Astrocyte (in vitro differentiated cells and primary cell): ENCODE measurements around the gene CTSL. TPM values are rescaled to one million over a fixed set of nuclear protein-coding genes. Genes with fewer than 3 reads are reported as not detected.

Experiments used
- DNase-seq: peaks from one replicate; pipeline ENCODE4 v3.0.0-alpha.2; 2010; ENCODE audit warnings: low read depth
- FAIRE-seq: peaks from 2 replicates; lab custom pipeline; 2011; peaks lifted over from hg19 to GRCh38; lab: Jason Lieb, UNC
- H2AFZ ChIP-seq: 2 replicates; pipeline ENCODE4 v1.6.0; 2012; ENCODE audit warnings: low read depth, low read length, inconsistent platforms
- H3K27ac ChIP-seq: 2 replicates; pipeline ENCODE4 v1.5.1; 2011; ENCODE audit warnings: low read depth, low read length, inconsistent platforms
- H3K27me3 ChIP-seq: 2 replicates; pipeline ENCODE4 v1.6.0; 2011; ENCODE audit warnings: low read length, inconsistent platforms; ENCODE audit not compliant: insufficient read depth
- H3K36me3 ChIP-seq: 2 replicates; pipeline ENCODE4 v1.5.1; 2011; ENCODE audit warnings: low read length, inconsistent platforms; ENCODE audit not compliant: insufficient read depth
- H3K4me1 ChIP-seq: 2 replicates; pipeline ENCODE4 v1.5.1; 2011; ENCODE audit warnings: low read length, inconsistent platforms; ENCODE audit not compliant: insufficient read depth
- H3K4me2 ChIP-seq: 2 replicates; pipeline ENCODE4 v1.6.0; 2012; ENCODE audit warnings: low read length, inconsistent platforms
- H3K4me3 ChIP-seq: 2 replicates; pipeline ENCODE4 v1.5.1; 2011; ENCODE audit warnings: low read depth, mild to moderate bottlenecking, low read length, inconsistent platforms; ENCODE audit not compliant: insufficient read depth
- H3K79me2 ChIP-seq: 2 replicates; pipeline ENCODE4 v1.6.0; 2012; ENCODE audit warnings: mild to moderate bottlenecking, low read length, inconsistent platforms; ENCODE audit not compliant: insufficient read depth
- H3K9ac ChIP-seq: 2 replicates; pipeline ENCODE4 v1.6.0; 2012; ENCODE audit warnings: mild to moderate bottlenecking, low read length, inconsistent platforms
- H3K9me3 ChIP-seq: 2 replicates; pipeline ENCODE4 v1.5.1; 2012; ENCODE audit warnings: low read depth, mild to moderate bottlenecking, low read length, inconsistent platforms; ENCODE audit not compliant: insufficient read depth
- H4K20me1 ChIP-seq: 2 replicates; pipeline ENCODE4 v1.6.0; 2012; ENCODE audit warnings: low read length, inconsistent platforms; ENCODE audit not compliant: insufficient read depth
- H3K27ac Mint-ChIP-seq: one replicate; pipeline ENCODE4 v1.8.0; 2021; ENCODE audit warnings: mild to moderate bottlenecking, mixed read lengths; ENCODE audit not compliant: unreplicated experiment
- H3K27me3 Mint-ChIP-seq: one replicate; pipeline ENCODE4 v1.8.0; 2021; ENCODE audit warnings: low read depth, mixed read lengths; ENCODE audit not compliant: unreplicated experiment
- H3K36me3 Mint-ChIP-seq: one replicate; pipeline ENCODE4 v1.8.0; 2021; ENCODE audit warnings: low read depth, mixed read lengths; ENCODE audit not compliant: unreplicated experiment
- H3K4me1 Mint-ChIP-seq: one replicate; pipeline ENCODE4 v1.8.0; 2021; ENCODE audit warnings: low read depth, mixed read lengths; ENCODE audit not compliant: unreplicated experiment
- H3K4me3 Mint-ChIP-seq: one replicate; pipeline ENCODE4 v1.8.0; 2021; ENCODE audit warnings: mild to moderate bottlenecking, moderate library complexity, mixed read lengths; ENCODE audit not compliant: unreplicated experiment
- H3K9me3 Mint-ChIP-seq: one replicate; pipeline ENCODE4 v1.8.0; 2021; ENCODE audit warnings: mild to moderate bottlenecking, mixed read lengths; ENCODE audit not compliant: unreplicated experiment
- EZH2 ChIP-seq: IDR thresholded peaks from 2 replicates; pipeline ENCODE4 v1.6.1; 2012; ENCODE audit warnings: mild to moderate bottlenecking, low read length, inconsistent platforms; ENCODE audit not compliant: insufficient read depth
- total RNA-seq: library from RNA; stranded (reverse); gene quantifications from 2 replicates; pipeline ENCODE4 v1.2.1, GENCODE V29; 2021
- TF ChIP-seq, protein P1 (sequence below): IDR thresholded peaks from 2 replicates; pipeline ENCODE4 v1.5.1; 2011; ENCODE audit warnings: low read depth, mild to moderate bottlenecking, inconsistent platforms, low read length, moderate library complexity; ENCODE audit not compliant: insufficient read depth

Gene CTSL
- total RNA-seq, 1 donor from 2014 or later = 94.9 TPM

DNA sequence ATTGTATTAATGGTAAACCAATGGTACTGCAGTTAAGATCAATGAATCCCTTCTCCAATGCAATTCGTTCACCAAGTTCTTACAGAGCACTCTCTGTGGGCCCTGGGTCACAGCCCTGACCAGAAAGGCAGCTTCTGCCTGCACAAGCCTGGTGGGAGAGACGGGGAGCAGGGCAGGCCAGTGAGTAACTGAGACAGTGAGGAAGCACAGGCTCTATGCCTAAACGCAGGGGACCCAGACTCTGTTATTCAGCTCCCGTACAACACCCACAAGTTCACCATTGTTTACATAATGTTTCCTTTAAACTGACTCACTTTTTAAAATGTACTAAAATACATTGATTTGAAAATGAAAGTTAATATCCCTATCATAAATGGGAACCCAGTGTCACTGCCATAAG, 40.5 kb upstream of the CTSL start:
- H3K4me3 ChIP-seq = no peak overlapping the region
- H4K20me1 ChIP-seq = no peaks in the 10 kb centered on the region
- no peaks in the 10 kb centered on the region for H3K36me3 ChIP-seq
- no peak overlapping the region for H3K27ac ChIP-seq
- H2AFZ ChIP-seq = no peak overlapping the region
- H3K27me3 Mint-ChIP-seq = no peaks in the 10 kb centered on the region
- H3K9me3 Mint-ChIP-seq = peaks cover 1% of the 10 kb centered on the region
- peaks cover 3% of the 10 kb centered on the region for H3K4me1 ChIP-seq
- no peak overlapping the region for H3K27ac Mint-ChIP-seq
- H3K4me1 Mint-ChIP-seq = peaks cover 12% of the 10 kb centered on the region
- no peak overlapping the region for H3K4me2 ChIP-seq
- no peaks in the 10 kb centered on the region for H3K27me3 ChIP-seq
- DNase-seq = peak; percentile 25
- H3K4me3 Mint-ChIP-seq = no peak overlapping the region
- TF ChIP-seq EZH2 = no peak
- TF ChIP-seq, protein P1, sequence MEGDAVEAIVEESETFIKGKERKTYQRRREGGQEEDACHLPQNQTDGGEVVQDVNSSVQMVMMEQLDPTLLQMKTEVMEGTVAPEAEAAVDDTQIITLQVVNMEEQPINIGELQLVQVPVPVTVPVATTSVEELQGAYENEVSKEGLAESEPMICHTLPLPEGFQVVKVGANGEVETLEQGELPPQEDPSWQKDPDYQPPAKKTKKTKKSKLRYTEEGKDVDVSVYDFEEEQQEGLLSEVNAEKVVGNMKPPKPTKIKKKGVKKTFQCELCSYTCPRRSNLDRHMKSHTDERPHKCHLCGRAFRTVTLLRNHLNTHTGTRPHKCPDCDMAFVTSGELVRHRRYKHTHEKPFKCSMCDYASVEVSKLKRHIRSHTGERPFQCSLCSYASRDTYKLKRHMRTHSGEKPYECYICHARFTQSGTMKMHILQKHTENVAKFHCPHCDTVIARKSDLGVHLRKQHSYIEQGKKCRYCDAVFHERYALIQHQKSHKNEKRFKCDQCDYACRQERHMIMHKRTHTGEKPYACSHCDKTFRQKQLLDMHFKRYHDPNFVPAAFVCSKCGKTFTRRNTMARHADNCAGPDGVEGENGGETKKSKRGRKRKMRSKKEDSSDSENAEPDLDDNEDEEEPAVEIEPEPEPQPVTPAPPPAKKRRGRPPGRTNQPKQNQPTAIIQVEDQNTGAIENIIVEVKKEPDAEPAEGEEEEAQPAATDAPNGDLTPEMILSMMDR = no peak
- FAIRE-seq = no peak
- H3K9me3 ChIP-seq = no peaks in the 10 kb centered on the region
- H3K9ac ChIP-seq = no peak overlapping the region
- H3K79me2 ChIP-seq = no peaks in the 10 kb centered on the region
- peaks cover 8% of the 10 kb centered on the region for H3K36me3 Mint-ChIP-seq

- TF ChIP-seq, protein P1 = peak; percentile 8
- TF ChIP-seq EZH2 = no peak
- no peak overlapping the region for H3K9ac ChIP-seq
- no peaks in the 10 kb centered on the region for H3K36me3 ChIP-seq
- H3K4me3 ChIP-seq = no peak overlapping the region
- no peak overlapping the region for H2AFZ ChIP-seq
- no peaks in the 10 kb centered on the region for H3K27me3 ChIP-seq
- no peaks in the 10 kb centered on the region for H3K27me3 Mint-ChIP-seq
- H3K27ac Mint-ChIP-seq = no peak overlapping the region
- H3K27ac ChIP-seq = no peak overlapping the region
- FAIRE-seq (no peak), DNase-seq (no peak)
- no peaks in the 10 kb centered on the region for H3K79me2 ChIP-seq
- no peaks in the 10 kb centered on the region for H3K9me3 ChIP-seq
- peaks cover 12% of the 10 kb centered on the region for H3K4me1 Mint-ChIP-seq
- no peaks in the 10 kb centered on the region for H4K20me1 ChIP-seq
- no peak overlapping the region for H3K4me3 Mint-ChIP-seq
- H3K9me3 Mint-ChIP-seq = peaks cover 1% of the 10 kb centered on the region
- H3K4me1 ChIP-seq = peaks cover 3% of the 10 kb centered on the region
- H3K4me2 ChIP-seq = no peak overlapping the region
- H3K36me3 Mint-ChIP-seq = peaks cover 8% of the 10 kb centered on the region
Measured at GRCh38 chr9:87685871-87686519, 39.9 kb upstream of the CTSL start.

DNA sequence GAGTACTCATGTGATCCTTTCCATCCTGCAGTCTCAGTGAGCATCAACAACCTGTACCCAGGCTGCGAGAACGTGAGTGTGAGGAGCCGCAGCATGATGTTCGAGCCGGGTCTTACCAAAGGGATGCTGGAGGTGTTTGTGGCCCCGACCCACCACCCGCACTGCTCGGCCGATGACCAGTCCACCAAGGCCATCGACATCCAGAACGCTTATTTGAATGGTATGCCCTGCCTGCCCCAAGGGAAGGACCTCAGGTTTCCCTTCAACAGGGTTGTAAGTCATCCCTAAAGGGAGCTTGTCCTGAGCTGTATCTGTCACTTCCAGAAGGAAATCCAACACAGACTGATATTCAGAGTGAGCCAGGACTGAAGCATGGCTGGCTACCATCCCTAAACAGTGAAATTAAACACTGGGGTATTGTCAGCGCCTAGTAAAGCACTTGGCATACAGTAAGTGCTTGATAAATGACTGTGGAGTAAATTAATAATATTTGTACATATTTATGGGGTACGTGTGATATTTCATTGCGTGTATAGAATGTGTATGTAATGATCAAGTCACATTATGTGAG, 39.3 kb upstream of the CTSL start:
- Mint-ChIP-seq H3K27me3 (no peaks in the 10 kb centered on the region), H3K27ac (no peak overlapping the region), H3K36me3 (peaks cover 6% of the 10 kb centered on the region), H3K9me3 (peaks cover 1% of the 10 kb centered on the region), H3K4me3 (no peak overlapping the region), H3K4me1 (peaks cover 12% of the 10 kb centered on the region)
- Histone ChIP-seq H3K4me1 (peaks cover 3% of the 10 kb centered on the region), H3K27me3 (no peaks in the 10 kb centered on the region), H3K4me2 (no peak overlapping the region), H3K79me2 (no peaks in the 10 kb centered on the region), H4K20me1 (no peaks in the 10 kb centered on the region), H3K9ac (no peak overlapping the region), H3K27ac (no peak overlapping the region), H3K9me3 (no peaks in the 10 kb centered on the region), H3K4me3 (no peak overlapping the region), H2AFZ (no peak overlapping the region), H3K36me3 (no peaks in the 10 kb centered on the region)
- FAIRE-seq (no peak), DNase-seq (no peak)
- TF ChIP-seq EZH2 = no peak
- TF ChIP-seq, protein P1 = no peak
